ENCODE measurements around the gene PLEKHF1.
"Not testable (repeated sequence)": the region's sequence is repeated elsewhere in the genome, so short reads cannot be mapped to it uniquely, and the experiment has no call there.

Gene PLEKHF1

DNA sequence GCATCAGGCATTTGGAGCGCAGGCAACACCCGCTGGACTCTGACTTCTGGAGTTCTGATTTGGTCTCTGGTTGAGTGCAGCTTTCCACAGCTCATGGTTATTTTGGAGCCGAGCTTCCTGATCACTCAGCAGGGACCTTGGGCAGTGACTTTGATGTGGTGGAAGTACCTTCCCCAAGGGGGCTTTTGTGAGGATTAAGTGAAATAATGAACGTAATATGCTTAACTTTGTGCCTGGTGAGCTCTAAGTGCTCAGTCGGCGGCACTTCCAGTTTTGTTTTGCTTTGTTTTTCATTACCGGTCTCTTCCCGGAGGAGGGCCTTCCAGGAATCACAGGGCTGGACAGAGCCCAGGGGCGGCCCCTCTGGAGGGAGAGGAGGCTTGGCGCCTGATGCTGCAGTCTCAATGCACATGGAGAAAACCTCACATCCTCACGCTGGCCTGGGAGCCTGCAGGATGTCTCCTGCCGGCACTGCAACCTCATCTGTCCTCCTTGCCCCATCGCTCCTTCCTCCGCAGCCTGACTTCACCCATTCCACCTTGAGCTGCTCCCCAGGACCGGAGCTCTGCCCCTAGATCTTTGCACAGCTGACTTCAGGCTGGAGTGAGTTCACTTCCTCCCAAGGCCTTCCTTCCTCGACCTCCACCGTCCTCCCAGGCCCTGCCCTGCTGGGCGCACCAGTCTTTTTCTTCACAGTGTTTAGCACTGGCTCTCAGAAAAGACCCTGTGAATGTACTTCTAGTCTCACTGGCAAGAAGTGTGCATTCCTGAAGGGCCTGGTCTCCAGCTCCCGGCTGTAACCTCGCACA lies 1.5 kb downstream of the PLEKHF1 start:
- no peak for DNase-seq

DNA sequence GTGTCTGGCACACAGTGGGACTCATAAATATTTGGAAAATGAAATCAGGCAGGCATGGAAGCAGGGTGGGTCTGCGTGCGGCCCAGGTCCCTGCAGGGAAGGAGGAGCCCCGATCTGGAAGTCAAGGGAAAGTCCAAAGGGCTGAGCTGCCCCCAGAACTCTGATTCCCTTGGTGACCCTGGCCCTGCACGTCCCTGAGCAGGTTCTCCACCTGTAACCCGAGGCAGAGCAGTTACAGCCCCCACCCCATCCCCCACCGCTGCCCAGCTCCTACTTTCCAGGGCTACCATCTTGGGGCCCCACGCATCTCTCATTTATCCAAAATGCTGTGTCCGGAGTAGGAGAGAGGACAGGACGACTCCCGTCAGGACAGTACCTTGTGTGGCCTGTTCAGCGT lies 2.1 kb downstream of the PLEKHF1 start:
- DNase-seq = no peak

DNA sequence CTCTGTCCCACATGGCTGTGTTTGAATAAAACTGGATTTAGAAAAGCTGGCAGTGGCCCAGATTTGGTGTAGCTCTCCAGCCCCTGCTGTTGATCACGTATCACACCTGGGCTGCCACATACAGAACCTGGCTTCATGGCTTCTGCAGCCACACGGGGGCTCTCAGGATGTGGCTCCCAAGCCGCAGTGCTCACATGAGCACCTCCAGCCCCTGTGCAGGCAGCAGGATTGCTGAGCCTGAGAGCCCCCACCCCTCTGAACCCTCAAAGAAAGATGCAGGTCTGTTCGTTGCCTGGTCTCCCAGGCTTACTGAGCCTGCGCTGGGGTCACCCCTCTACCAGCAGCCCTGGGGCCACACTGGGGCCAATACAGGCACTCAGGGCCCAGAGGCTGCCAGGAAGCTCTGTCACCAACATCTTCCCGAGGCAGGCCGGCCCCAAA lies 2.7 kb downstream of the PLEKHF1 start:
- DNase-seq = no peak

DNA sequence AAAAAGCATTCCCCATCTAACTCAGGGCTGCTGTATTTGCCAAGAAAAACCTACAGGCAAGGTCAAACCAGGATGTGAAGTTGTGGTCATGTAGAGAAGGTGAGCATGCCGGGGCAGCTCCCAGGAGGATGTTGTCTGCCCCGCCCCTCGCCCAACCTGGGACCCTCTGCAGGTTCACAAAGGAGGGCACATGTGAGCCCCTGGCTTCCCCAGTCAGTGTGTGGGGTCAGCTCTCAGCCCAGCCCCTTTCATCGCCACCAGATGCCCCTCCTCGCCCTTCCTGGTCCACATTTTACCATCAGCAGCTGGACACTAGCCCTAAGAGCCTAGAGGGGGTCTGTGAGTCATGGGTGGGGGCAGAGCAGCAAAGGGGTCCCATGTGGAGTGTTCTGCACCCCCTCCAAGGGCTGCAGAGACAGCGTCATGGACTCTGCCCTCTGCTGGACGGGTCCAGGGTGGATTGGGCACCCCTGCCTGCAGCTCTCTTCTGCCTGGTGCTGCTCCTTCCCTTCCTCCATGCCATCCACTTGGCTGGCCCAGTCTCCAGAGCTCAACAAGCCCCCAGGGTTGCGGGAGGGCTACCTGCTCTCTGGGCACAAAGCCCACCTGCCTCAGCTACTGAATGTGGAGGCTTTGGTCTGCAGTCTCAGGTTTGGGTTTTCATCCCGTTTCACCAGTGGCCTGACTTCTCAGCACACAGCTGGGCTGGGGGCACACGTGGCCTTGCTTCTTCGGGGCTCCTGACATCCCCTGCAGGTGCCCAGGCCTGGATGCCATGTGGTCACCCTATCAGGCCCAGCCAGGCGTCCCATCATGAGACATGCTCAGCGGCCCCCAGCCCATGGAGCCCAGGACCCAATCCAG lies 3.7 kb downstream of the PLEKHF1 start:
- no peak for DNase-seq

DNA sequence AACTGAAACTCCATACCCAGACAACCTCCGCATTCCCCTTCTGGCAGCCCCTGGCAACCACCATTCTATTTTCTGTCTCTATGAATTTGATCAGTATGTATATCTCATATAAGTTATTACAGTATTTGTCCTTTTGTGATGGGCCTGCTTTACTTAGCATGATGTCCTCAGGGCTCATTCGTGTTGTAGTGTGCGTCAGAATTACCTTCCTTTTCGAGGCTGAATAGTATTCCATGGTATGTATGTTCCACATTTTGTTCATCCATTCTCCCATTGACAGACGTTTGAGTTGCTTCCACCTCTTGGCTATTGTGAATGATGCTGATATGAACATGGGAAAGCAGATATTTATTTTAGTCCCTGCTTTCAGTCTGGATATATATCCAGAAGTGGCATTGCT lies 5.0 kb downstream of the PLEKHF1 start:
- DNase-seq = no peak

DNA sequence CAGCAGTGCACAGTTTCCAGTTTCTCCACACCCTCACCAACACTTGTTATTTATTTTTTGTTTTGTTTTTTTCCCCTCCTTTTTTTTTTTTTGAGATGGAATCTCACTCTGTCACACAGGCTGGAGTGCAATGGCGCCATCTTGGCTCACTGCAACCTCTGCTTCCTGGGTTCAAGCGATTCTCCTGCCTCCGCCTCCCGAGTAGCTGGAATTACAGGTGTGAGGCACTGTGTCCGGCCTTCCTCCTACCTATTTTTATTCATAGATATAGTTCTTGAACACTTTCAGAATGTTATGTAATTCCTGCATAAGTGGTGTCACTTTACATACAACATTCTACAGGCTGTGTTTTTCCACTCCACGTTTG lies 5.7 kb downstream of the PLEKHF1 start:
- not testable (repeated sequence) for DNase-seq

DNA sequence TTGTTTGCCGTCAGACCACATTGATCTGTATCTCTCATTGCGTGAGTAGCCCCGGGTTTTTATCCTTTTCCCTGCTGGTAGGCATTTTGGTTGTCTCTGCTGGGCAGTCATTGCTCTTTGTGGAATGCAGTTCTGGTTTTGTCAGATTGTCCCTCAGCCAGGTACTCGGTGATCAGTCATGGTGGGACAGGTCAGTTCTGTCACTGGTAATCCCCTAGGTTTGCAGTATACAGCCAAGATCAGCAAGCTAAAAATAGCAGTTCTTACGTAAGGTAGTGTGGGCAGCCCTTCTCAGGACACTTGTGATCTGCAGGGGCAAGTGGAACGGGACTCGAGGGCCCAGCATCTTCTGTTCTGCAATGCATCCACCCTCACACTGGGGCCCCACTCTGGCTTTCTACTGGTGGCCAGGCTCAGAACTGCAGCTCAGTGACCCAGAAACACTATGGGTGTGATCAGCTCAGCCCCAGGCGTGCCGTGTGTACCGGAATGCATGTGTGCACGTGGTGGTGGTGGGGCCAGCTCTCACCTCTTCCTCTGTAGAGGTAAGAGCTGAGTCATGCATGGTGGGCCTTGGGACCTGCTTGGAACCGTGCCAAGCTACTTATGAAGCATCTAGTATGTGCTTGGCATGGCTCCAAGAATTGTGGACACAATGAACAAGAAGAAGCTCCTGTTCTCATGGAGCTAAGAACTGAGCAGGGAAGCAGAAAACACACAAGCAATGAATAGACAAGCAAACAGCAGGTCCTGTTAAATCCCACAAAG lies 6.3 kb downstream of the PLEKHF1 start:
- no peak for DNase-seq

DNA sequence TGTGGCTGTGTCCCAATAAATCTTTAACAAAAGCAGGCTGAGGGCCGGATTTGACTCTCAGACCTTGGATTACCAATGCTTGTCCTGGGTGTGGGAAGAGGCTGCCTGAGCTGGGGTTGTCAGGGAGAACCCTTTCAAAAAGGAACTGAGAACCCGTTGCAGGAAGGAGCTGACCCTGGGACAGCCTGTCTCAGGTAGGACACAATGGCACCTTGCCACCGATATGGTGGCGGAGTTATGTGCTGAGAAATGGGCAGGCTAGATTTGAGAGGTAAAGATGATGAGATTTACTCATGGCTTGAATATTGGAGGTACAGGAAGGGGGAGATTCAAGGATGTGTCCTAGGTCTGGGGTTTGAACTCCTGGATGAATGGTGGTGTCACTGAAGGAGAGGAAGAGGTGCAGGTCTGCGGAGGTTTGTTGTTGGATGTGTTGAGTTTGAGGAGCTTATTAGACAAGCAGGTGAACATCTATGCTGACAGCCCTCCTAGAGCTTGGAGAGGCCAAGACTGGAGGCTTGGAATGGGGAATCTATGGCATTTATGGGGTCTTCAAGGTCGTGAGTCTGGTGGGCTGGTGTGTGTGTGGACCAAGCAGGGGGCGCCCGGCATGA lies 7.2 kb downstream of the PLEKHF1 start:
- no peak for DNase-seq

DNA sequence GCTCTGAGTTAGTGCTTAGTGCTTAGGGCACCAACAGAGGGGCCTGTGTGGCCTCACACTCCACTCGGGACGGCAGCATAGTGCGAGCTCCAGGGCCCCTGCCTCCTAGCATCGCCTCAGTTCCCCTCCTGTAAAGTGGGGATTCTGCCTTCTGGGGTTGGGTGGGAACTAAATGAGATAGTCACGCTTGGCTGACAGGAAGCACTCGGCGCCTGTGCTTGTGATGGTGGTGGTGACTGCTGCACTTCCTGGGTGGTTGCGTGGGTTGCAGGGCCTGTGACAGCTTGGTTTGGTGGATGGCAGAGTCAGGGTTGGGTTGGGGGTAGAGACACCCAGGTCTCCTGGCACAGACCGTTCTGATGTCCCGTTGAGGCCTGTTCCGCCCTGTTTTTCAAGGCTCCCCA lies 7.7 kb downstream of the PLEKHF1 start:
- no peak for DNase-seq

DNA sequence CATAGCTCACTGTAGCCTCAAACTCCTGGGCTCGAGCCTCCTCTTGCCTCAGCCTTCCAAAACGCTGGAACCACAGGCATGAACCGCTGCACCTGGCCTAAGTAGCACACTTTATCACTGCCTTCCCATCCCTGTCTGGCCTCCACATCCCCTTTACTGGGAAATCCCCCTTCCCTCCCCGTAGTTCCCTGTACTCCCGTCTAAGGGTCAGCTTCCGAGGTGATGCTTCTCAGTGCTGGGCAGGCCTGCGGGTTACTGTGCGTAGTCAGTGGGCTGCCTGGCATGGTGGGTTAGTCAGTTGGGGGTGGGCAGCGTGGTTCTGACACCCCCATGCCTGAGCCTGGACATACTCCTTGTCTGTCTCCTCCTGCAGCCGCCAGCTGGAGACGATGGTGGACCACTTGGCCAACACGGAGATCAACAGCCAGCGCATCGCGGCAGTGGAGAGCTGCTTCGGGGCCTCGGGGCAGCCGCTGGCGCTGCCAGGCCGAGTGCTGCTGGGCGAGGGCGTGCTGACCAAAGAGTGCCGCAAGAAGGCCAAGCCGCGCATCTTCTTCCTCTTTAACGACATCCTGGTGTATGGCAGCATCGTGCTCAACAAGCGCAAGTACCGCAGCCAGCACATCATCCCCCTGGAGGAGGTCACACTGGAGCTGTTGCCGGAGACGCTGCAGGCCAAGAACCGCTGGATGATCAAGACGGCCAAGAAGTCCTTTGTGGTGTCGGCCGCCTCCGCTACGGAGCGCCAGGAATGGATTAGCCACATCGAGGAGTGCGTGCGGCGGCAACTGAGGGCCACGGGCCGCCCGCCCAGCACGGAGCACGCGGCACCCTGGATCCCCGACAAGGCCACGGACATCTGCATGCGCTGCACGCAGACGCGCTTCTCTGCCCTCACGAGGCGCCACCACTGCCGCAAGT lies 8.4 kb downstream of the PLEKHF1 start:
- no peak for DNase-seq

DNA sequence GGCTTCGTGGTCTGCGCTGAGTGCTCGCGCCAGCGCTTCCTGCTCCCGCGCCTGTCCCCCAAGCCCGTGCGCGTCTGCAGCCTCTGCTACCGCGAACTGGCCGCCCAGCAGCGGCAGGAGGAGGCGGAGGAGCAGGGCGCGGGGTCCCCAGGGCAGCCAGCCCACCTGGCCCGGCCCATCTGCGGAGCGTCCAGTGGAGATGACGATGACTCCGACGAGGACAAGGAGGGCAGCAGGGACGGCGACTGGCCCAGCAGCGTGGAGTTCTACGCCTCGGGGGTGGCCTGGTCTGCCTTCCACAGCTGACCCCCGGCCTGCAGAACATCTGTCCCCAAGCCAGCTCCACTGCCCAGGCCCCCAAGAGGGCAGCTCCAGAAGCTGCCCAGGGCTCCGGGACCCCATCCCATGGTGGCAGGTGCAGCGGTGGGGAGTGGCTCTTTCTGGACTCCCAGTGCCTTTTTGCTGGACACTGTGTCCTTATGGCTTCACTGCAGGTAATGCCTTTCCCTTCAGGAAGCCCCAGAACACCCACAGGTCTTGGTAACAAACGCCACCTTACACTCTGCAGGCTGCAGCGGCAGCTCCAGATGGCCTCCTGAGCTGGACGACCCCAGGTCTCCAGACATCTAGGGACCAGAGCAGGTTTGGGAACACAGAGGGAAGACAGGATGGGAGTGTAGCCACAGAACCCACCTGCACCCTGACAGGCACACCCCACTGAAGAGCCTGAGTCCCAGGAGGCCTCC lies 9.3 kb downstream of the PLEKHF1 start:
- no peak for DNase-seq

DNA sequence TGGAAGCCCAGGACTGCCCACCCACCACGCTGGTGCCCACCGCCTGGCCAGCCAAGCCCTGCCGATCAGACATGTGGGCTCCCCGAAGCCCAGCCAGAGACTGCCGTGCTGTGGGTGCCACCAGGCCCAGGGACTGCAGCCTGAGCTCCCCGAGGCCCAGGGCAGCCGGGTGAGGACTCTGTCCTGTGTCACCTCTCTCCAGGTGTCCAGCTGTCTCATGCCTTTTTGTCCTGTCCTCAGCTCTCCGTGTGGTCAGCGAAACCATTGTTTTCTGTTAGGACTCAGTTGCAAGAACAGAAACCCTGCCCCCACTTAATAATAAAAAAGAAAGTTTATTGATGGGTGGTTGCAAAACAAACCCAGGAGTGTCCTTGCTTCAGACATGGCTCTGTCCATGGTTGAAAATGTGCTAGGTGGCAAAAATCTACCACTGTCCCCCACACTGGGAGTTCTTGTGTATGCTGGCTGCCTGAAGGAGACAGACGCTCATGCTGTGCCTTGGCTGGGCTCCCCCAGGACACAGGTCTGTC lies 9.9 kb downstream of the PLEKHF1 start:
- DNase-seq = no peak

DNA sequence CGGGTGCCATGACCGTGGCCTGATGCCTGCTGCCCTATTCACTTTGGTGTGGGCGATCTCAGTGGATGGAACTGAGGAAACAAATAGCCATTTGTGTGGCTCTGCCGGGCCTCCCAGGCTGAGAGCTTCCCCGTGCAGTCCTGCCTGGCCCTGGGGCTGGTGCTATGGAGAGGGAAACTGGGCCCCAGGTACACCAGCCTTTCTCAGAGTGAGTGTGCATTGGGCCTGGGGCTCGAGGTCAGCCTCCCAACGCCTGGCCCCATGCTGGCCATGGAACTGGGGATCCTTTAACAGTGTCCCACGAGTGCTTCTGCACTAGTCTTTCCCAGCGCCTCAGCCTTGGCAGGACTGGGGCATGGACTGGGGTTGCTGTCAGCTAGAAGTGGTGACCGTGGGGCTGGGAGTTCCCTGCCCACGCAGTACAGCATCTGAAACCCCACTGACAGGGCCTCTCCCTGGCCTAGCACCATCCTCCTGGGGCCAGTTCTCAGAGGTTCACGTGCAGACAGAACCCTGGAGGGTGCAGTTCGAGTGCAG lies 10.5 kb downstream of the PLEKHF1 start:
- no peak for DNase-seq

DNA sequence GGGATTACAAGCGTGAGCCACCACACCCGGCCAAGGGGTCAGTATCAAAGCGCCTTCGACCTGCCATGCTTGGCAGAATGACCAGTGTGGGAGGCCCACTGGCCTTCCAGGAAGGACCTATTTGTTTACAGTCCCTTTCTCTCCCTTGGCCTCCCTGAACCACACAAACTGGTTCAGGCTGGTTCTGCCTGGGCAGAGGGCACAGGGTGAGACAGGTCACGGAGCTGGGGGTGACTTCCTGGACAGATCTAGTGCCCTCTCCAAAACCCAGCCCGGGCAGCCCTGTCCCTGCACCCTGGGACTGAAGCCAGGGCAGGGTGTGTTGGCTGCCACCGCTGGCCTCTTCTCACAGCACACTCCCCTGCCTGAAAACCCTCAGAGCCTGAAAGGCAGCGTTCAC lies 11.3 kb downstream of the PLEKHF1 start:
- no peak for DNase-seq

DNA sequence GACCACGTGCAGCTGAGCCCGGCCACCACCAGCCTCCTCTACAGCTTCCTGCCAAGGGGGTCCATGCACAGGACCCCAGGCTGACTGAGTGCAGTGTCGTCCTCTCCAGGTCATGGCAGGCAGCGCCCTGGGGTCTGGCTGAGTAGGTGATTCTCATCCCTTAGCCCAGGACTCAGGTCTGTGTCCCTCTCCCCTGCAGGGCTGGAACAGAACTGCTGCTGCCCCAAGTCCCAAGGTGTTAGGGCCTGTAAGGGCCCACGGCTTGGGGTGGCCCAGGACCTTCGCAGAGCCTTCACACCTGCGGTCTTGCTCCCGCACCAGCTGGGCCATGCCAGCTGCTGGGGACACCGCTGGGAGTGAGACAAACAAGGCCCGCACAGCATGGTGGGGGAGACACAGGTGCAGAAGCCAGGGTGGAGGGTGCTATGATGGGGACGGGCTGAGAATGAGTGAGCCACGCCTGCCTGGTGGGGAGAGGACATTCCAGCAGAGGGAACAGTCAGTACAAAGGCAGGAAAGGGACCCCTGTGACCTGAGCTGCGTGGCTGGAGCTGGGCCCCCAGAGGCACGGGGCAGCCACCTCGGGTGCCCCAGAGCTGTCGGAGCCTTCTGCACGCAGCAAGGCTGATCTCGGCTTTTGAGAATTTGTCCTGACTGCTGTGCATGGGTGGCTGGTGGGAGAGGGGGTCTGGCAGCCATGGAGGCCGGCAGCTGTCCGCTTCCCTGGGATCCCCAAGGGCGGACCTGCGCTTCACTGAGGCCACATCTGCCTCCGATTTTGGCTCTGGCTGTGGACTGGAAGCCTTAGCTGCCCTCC lies 11.9 kb downstream of the PLEKHF1 start:
- no peak for DNase-seq

DNA sequence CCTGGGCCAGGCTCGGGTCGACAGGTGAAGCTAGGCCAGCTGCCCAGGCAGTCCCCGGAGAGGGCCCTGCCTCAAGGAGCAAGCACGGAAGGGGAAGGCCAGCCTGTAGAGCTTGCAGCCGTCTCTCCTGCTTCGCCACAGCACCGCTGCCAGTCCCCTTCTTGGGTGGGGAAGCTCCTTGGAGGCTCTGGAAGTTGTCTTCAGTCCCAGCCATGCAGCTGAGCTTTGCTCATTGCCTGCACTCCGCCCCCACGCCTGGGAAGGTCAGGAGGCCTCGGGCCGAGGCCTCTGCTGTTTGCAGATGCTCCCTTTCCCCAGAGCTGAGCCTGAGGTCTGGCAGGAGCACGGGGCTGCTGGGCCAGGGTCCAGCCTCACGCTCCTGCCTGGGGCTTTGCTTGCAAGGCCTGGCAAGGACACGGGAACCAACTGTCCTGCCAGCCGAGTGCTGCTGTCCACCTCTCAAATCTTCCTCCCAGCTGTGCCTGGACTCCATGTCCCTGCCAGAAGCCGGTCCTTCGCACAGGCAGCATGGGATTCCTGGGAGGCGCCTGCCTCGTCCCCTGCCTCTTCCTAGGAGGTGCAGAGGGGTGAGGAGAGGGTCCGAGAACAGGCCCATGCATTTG lies 13.3 kb downstream of the PLEKHF1 start:
- DNase-seq = no peak

DNA sequence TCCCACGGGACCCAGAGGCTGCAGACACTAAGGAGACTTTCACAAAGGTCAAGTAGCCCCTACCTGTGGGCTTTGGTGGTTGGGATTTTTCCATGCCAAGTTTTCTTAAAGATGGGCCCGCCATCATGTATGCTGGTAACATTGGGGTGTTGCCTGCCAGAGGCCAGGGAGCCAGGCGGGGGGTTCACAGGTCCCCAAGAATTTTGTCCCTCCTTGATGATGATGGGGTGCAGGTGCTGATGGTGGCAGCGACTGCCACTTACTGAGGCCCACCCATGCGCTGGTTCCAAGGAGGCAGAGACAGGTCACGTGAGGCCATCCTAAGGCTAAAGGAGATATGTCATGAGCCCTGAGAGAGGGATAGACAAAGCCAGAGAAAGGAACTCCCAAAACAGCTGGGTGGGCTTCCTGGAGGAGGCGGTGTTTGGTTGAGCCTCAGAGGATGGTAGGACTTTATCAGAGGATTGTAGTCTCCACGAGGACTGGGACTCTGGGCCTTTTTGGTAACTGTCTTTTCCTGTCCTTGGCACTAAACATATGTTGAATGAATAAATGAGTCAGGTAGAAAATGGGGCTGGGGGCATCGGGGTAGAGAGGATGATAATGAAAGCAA lies 14.4 kb downstream of the PLEKHF1 start:
- DNase-seq = no peak

DNA sequence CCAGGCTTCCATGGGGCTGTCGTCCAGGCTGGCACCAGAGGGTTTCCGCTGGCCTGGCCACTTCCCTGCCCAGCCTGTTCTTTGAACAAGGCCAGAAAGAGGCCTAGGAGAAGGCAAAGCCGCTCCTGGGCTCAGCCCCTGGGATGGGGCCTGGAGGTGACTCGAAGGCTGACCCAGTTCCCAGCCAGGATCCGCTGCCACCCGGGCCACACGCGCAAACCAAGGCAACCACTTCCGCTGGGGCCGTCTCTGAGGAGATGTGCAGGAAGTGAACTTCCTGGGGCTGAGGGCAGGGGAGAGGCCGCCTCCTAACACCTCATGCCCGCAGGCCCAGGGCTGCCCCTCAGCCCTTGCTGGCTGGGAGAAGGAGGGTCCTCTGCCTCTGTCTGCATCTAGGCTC lies 15.2 kb downstream of the PLEKHF1 start:
- no peak for DNase-seq

DNA sequence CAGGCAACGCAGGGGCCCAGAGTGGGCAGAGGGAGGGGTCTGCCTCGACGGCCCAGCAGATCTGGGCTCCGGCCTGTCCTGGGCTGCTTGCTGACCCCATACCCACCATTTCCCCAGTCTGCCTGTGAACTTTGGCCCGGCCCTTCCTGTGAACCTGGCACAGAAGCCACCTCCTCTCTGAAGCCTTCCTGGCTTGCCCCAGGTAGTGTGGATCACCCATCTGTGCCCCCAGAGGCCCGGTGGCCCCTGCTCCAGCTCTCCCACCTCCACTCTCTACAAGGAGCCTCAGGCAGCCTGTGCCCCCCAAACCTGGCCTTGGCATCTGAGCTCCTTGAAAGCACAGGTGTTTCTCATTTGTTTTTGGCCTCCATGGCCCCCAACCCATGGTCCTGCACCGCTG lies 15.7 kb downstream of the PLEKHF1 start:
- no peak for DNase-seq

Measured in NCI-H510A (cell line).